ENCODE results near the gene FLRT2. TPM values are rescaled to one million over a fixed set of nuclear protein-coding genes. Genes with fewer than 3 reads are reported as not detected.

The FLRT2 gene
- total RNA-seq, 1 experiment from 2014 or later, result not detected

- H3K27ac Mint-ChIP-seq (ENCODE audit: unreplicated experiment), result no peak overlapping the region
- peaks cover 5% of the 10 kb centered on the region for H3K9me3 Mint-ChIP-seq (ENCODE audit: low read depth, unreplicated experiment)
- no peak overlapping the region for H3K4me3 Mint-ChIP-seq (ENCODE audit: low read depth, unreplicated experiment)
- TF ChIP-seq CTCF (IDR thresholded peaks at IDR 0.05; ENCODE audit: unreplicated experiment), result no peak
- no peak for DNase-seq
- no peaks in the 10 kb centered on the region for H3K4me1 Mint-ChIP-seq (ENCODE audit: low read depth, unreplicated experiment)
- H3K27me3 Mint-ChIP-seq (ENCODE audit: unreplicated experiment), result no peaks in the 10 kb centered on the region
- no peaks in the 10 kb centered on the region for H3K36me3 Mint-ChIP-seq (ENCODE audit: insufficient read depth, unreplicated experiment)
- no TSS peak for BruUV-seq (replicated peaks)
- intact Hi-C loops (cut with micrococcal nuclease; ENCODE audit: unreplicated experiment), result no loop called here
- CTCF ChIA-PET, result no interaction called here
Measured at GRCh38 chr14:85618978-85619377, 89.0 kb downstream of the FLRT2 start.

DNA sequence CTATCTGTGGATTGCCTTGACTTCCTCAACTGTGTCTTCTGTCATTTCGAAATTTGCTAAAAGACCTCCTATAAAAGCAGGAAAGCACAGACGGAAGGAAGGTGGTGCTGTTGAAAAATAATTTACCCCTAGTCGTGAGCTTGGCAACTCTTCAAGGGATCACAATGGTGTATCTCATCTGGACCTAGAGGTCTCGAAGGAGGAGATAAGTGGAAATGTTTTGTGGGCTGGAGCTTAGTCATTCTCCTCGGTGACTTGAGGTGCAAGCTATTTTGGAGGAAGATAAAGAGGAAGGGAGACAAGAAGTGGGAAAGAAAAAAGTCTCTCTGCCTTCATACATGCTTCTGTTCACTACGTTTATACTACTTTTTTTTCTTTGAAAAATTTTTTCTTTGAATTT, 89.9 kb downstream of the FLRT2 start:
- DNase-seq, result no peak
- CTCF ChIA-PET, result no interaction called here
- Mint-ChIP-seq H3K9me3 (ENCODE audit: low read depth, unreplicated experiment) (peaks cover 4% of the 10 kb centered on the region), H3K4me3 (ENCODE audit: low read depth, unreplicated experiment) (no peak overlapping the region), H3K27me3 (ENCODE audit: unreplicated experiment) (no peaks in the 10 kb centered on the region), H3K36me3 (ENCODE audit: insufficient read depth, unreplicated experiment) (no peaks in the 10 kb centered on the region), H3K27ac (ENCODE audit: unreplicated experiment) (no peak overlapping the region), H3K4me1 (ENCODE audit: low read depth, unreplicated experiment) (no peaks in the 10 kb centered on the region)
- no TSS peak for BruUV-seq (replicated peaks)
- intact Hi-C loops (cut with micrococcal nuclease; ENCODE audit: unreplicated experiment), result no loop called here
- no peak for TF ChIP-seq CTCF (IDR thresholded peaks at IDR 0.05; ENCODE audit: unreplicated experiment)

DNA sequence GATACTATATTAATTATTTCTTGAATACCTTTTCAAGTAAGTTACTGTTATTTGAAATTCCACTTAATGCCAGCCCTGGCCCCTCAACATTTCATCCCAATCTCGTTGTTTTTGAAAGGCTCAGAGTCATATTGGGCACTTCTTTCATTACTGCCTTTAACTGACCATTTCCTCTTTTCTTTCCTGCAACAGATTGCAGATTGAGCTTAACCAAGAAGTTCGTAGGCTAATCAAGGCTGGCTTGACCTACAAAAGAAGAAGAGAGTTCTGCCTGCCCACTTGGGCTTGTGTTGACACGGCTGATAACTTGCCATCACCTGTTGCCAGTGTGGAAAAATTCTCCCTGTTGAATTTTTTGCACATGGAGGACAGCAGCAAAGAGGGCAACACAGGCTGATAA, 91.0 kb downstream of the FLRT2 start:
- intact Hi-C loops (cut with micrococcal nuclease; ENCODE audit: unreplicated experiment), result no loop called here
- H3K4me1 Mint-ChIP-seq (ENCODE audit: low read depth, unreplicated experiment), result no peaks in the 10 kb centered on the region
- peaks cover 4% of the 10 kb centered on the region for H3K9me3 Mint-ChIP-seq (ENCODE audit: low read depth, unreplicated experiment)
- H3K27me3 Mint-ChIP-seq (ENCODE audit: unreplicated experiment), result no peaks in the 10 kb centered on the region
- H3K36me3 Mint-ChIP-seq (ENCODE audit: insufficient read depth, unreplicated experiment), result no peaks in the 10 kb centered on the region
- TF ChIP-seq CTCF (IDR thresholded peaks at IDR 0.05; ENCODE audit: unreplicated experiment), result no peak
- BruUV-seq (replicated peaks), result no TSS peak
- DNase-seq, result no peak
- CTCF ChIA-PET, result no interaction called here
- no peak overlapping the region for H3K27ac Mint-ChIP-seq (ENCODE audit: unreplicated experiment)
- H3K4me3 Mint-ChIP-seq (ENCODE audit: low read depth, unreplicated experiment), result no peak overlapping the region

DNA sequence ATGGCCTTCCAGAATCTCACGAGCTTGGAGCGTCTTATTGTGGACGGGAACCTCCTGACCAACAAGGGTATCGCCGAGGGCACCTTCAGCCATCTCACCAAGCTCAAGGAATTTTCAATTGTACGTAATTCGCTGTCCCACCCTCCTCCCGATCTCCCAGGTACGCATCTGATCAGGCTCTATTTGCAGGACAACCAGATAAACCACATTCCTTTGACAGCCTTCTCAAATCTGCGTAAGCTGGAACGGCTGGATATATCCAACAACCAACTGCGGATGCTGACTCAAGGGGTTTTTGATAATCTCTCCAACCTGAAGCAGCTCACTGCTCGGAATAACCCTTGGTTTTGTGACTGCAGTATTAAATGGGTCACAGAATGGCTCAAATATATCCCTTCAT, 92.2 kb downstream of the FLRT2 start:
- CTCF ChIA-PET, result no interaction called here
- Mint-ChIP-seq H3K4me3 (ENCODE audit: low read depth, unreplicated experiment) (no peak overlapping the region), H3K9me3 (ENCODE audit: low read depth, unreplicated experiment) (peaks cover 4% of the 10 kb centered on the region), H3K27ac (ENCODE audit: unreplicated experiment) (no peak overlapping the region), H3K27me3 (ENCODE audit: unreplicated experiment) (no peaks in the 10 kb centered on the region), H3K36me3 (ENCODE audit: insufficient read depth, unreplicated experiment) (no peaks in the 10 kb centered on the region), H3K4me1 (ENCODE audit: low read depth, unreplicated experiment) (no peaks in the 10 kb centered on the region)
- no peak for DNase-seq
- BruUV-seq (replicated peaks), result no TSS peak
- TF ChIP-seq CTCF (IDR thresholded peaks at IDR 0.05; ENCODE audit: unreplicated experiment), result no peak
- intact Hi-C loops (cut with micrococcal nuclease; ENCODE audit: unreplicated experiment), result no loop called here
